Measurements from ENCODE around the gene ENTPD8.

- no peak for TF ChIP-seq CTCF (IDR thresholded peaks at IDR 0.05; ENCODE audit: low read depth, low read length)
- no peak for TF ChIP-seq MYC (IDR thresholded peaks at IDR 0.05; ENCODE audit: low read depth, low read length)
- no peak for TF ChIP-seq POLR2A (IDR thresholded peaks at IDR 0.05; ENCODE audit: extremely low read depth, insufficient read length)
- TF ChIP-seq MAX (IDR thresholded peaks at IDR 0.05; ENCODE audit: low read depth, low read length), result no peak
Measured at GRCh38 chr9:137487454-137488326, 46.5 kb upstream of the ENTPD8 start.
